ENCODE data around the gene INPP5A.

GRCh38 chr10:132677096-132677472, 139.5 kb downstream of the INPP5A start:
- TF ChIP-seq POLR2A (IDR thresholded peaks at IDR 0.05) (no peak), CTCF (IDR thresholded peaks at IDR 0.05) (no peak), POLR2AphosphoS5 (IDR thresholded peaks at IDR 0.05) (no peak)
